IPS DF 6.9 (cell line): Measurements from ENCODE around the gene KRT14.
"Not testable (repeated sequence)": the region's sequence is repeated elsewhere in the genome, so short reads cannot be mapped to it uniquely, and the experiment has no call there.

Experiments
- DNase-seq: peaks from one replicate; pipeline ENCODE4 v3.0.0-alpha.2; 2013; ENCODE audit warnings: low read depth, low spot score
- H3K27ac ChIP-seq: one replicate; pipeline ENCODE4 v1.5.1; 2013; ENCODE audit warnings: low read length, control low read depth
- H3K27me3 ChIP-seq: 2 replicates; pipeline ENCODE4 v1.6.1; 2013; ENCODE audit warnings: mild to moderate bottlenecking, low read length; ENCODE audit not compliant: control insufficient read depth, insufficient read depth
- H3K36me3 ChIP-seq: 2 replicates; pipeline ENCODE4 v1.6.1; 2013; ENCODE audit warnings: low read length; ENCODE audit not compliant: control insufficient read depth, insufficient read depth
- H3K4me1 ChIP-seq: 2 replicates; pipeline ENCODE4 v1.6.1; 2013; ENCODE audit warnings: low read length; ENCODE audit not compliant: control insufficient read depth, insufficient read depth
- H3K4me3 ChIP-seq: 2 replicates; pipeline ENCODE4 v1.5.1; 2013; ENCODE audit warnings: mild to moderate bottlenecking, low read length
- H3K9me3 ChIP-seq: 2 replicates; pipeline ENCODE4 v1.6.1; 2013; ENCODE audit warnings: low read length, inconsistent platforms; ENCODE audit not compliant: control insufficient read depth, insufficient read depth
- WGBS: extraction: QIAGEN DNeasy Blood & Tissue Kit; methylation state at CpG from one replicate; pipeline ENCODE4 v1.1.7; 2013; ENCODE audit warnings: mixed read lengths, missing lambda C conversion rate; ENCODE audit not compliant: insufficient read length, insufficient coverage; 5-methylcytosine and 5-hydroxymethylcytosine counted together

The KRT14 gene

DNA sequence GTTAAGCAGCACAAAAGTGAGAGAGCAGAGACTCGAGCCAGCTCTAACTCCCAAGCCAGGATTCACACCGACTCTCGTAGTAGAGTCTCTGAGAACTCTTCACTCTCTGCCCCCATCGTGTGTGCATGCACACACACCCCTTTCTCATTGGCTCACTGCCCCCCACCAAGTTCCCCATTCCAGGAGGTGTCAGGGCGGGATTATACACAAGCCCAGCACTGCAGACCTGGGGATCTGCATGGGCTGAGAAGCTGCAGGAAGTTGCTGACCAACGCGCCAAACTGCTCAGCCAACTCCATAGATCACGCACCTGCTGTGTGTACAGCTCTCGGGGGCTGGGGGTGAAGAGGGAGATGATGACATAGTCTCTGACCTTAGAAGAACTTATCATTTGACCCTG is 28.1 kb upstream of the KRT14 start:
- DNase-seq, H3K9me3 ChIP-seq, H3K36me3 ChIP-seq, H3K4me1 ChIP-seq, H3K27me3 ChIP-seq, H3K4me3 ChIP-seq, H3K27ac ChIP-seq: not testable (repeated sequence)
- WGBS, result no CpG with 5 or more reads among the region's 9 CpGs

GRCh38 chr17:41614098-41614497 is 27.4 kb upstream of the KRT14 start:
- DNase-seq, result no peak
- Histone ChIP-seq H3K4me1 (peaks cover 1% of the 10 kb centered on the region; the same call in 1 of the 2 replicates), H3K36me3 (no peaks in the 10 kb centered on the region), H3K9me3 (no peaks in the 10 kb centered on the region), H3K27me3 (no peaks in the 10 kb centered on the region), H3K27ac (no peak overlapping the region), H3K4me3 (no peak overlapping the region)
- no CpG with 5 or more reads among the region's 5 CpGs for WGBS

GRCh38 chr17:41613277-41614082 is 26.8 kb upstream of the KRT14 start:
- Histone ChIP-seq H3K9me3 (no peaks in the 10 kb centered on the region), H3K4me1 (peaks cover 1% of the 10 kb centered on the region; the same call in 1 of the 2 replicates), H3K36me3 (no peaks in the 10 kb centered on the region), H3K27ac (no peak overlapping the region), H3K4me3 (no peak overlapping the region), H3K27me3 (no peaks in the 10 kb centered on the region)
- DNase-seq, result no peak
- WGBS, result no CpG with 5 or more reads among the region's 11 CpGs

DNA sequence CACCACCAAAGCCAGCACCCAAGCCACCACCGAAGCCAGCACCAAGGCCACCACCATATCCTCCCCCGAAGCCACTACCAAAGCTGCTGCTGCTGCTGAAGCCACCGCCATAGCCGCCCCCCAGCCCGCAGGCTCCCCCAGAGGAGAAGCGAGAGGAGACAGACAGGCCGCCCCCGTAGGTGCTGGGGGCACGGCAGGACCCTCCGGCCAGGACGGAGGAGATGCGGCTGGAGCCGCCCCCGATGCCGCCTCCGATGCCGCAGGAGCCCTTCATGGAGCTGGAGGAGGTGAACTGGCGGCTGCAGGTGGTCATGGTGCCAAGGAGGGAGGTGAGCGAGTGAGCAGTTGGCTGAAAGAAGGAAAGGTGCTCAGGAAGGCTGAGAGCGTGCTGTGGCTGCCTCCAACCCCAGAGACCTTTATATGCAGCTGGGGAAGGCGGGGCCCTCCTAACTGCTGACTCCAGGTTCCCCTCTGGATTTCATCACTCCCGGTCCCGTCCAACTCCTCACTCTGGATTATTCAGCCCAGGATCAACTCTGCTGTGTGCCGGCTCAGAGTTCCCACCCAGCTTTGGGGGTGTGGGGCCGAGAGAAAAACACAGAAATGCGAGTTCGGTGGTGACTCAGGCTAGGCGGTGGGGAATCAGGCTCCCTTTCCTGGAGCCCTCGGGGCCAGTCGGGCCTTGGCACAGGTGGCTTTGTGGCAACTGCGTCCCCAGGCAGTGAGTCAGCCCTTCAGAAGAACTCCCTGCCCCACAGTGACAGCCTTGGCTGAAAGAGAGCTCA is 25.9 kb upstream of the KRT14 start, which contains the start of gene KRT16:
Gene KRT16, minus strand, starts transcription at position 392 of the 785 bp plus-strand sequence. Its CDS starts 79 bp downstream, at position 313.
- H3K4me1 ChIP-seq, H3K27me3 ChIP-seq, H3K4me3 ChIP-seq, H3K27ac ChIP-seq, DNase-seq, H3K9me3 ChIP-seq, H3K36me3 ChIP-seq: not testable (repeated sequence)
- WGBS, result no CpG with 5 or more reads among the region's 31 CpGs

- peaks cover 1% of the 10 kb centered on the region; the same call in 1 of the 2 replicates for H3K4me1 ChIP-seq
- H3K4me3 ChIP-seq, result no peak overlapping the region
- DNase-seq, result no peak
- no CpG with 5 or more reads among the region's 25 CpGs for WGBS
- no peak overlapping the region for H3K27ac ChIP-seq
- H3K9me3 ChIP-seq, result no peaks in the 10 kb centered on the region
- no peaks in the 10 kb centered on the region for H3K36me3 ChIP-seq
- H3K27me3 ChIP-seq, result no peaks in the 10 kb centered on the region
These were observed 24.4 kb upstream of the KRT14 start for GRCh38 chr17:41610965-41611640.

- not testable (repeated sequence) for H3K9me3 ChIP-seq, H3K27ac ChIP-seq, H3K4me1 ChIP-seq, H3K36me3 ChIP-seq, H3K27me3 ChIP-seq, DNase-seq, H3K4me3 ChIP-seq
- WGBS, result no CpG with 5 or more reads among the region's 10 CpGs
These were observed 23.4 kb upstream of the KRT14 start for GRCh38 chr17:41610061-41610517.

GRCh38 chr17:41606930-41607329 is 20.2 kb upstream of the KRT14 start:
- not testable (repeated sequence) for H3K27me3 ChIP-seq, H3K4me1 ChIP-seq, H3K4me3 ChIP-seq, DNase-seq, H3K27ac ChIP-seq, H3K36me3 ChIP-seq, H3K9me3 ChIP-seq
- no CpG with 5 or more reads among the region's 4 CpGs for WGBS

DNA sequence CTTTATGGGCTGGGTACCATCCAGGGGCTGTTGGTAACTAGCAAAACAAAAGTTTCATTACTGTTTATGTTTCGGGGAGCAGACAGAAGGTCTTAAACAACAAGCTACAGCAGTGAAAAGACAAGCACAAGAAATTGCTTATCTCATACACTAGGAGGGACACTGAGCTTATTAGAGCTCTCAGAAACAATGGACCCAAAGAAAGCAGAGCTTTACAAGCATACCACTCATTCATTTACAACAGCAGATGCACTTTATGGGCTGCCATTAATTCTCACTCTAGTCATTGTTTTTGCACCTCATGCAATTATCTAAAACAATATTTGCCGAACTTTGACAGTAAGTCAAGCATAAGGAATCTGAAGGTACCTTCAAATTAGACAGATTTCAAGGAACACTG is 15.8 kb upstream of the KRT14 start:
- H3K4me1 ChIP-seq, result no peaks in the 10 kb centered on the region
- no peak overlapping the region for H3K27ac ChIP-seq
- H3K36me3 ChIP-seq, result no peaks in the 10 kb centered on the region
- no peaks in the 10 kb centered on the region for H3K27me3 ChIP-seq
- no CpG with 5 or more reads among the region's 2 CpGs for WGBS
- no peaks in the 10 kb centered on the region for H3K9me3 ChIP-seq
- H3K4me3 ChIP-seq, result no peak overlapping the region
- DNase-seq, result no peak

- no peaks in the 10 kb centered on the region for H3K36me3 ChIP-seq
- H3K4me3 ChIP-seq, result no peak overlapping the region
- H3K27me3 ChIP-seq, result no peaks in the 10 kb centered on the region
- no peak overlapping the region for H3K27ac ChIP-seq
- DNase-seq, result no peak
- no peaks in the 10 kb centered on the region for H3K9me3 ChIP-seq
- H3K4me1 ChIP-seq, result no peaks in the 10 kb centered on the region
- no CpG with 5 or more reads among the region's 4 CpGs for WGBS
These were observed 13.6 kb upstream of the KRT14 start for GRCh38 chr17:41600318-41600717.

- Histone ChIP-seq H3K27me3 (no peaks in the 10 kb centered on the region), H3K27ac (no peak overlapping the region), H3K4me1 (no peaks in the 10 kb centered on the region), H3K36me3 (no peaks in the 10 kb centered on the region), H3K4me3 (no peak overlapping the region), H3K9me3 (no peaks in the 10 kb centered on the region)
- DNase-seq, result no peak
- no CpG with 5 or more reads among the region's 1 CpG for WGBS
These were observed 13.0 kb upstream of the KRT14 start for GRCh38 chr17:41599680-41600079.
